Esophagus muscularis mucosa (tissue), 4 donors: ENCODE results near the gene GPR32.

Source experiments
- CTCF ChIP-seq, 3 experiments: fragments of 200-600 bp in 2 of 3; fragments of 450-650 bp in 1 of 3; sonication (generic) in 2 of 3; IDR thresholded peaks; one replicate each; pipeline ENCODE4 v1.5.1; 2017 to 2019; ENCODE audit warnings: antibody characterized with exemption in 3 of 3, mild to moderate bottlenecking in 2 of 3, moderate library complexity in 1 of 3
- EP300 ChIP-seq: sonication (generic); formaldehyde crosslinking; IDR thresholded peaks from one replicate; pipeline ENCODE4 v1.6.1; 2017; ENCODE audit warnings: antibody characterized with exemption
- POLR2A ChIP-seq: fragments of 450-650 bp; IDR thresholded peaks from one replicate; pipeline ENCODE4 v1.6.1; 2017; ENCODE audit warnings: antibody characterized with exemption, moderate library complexity, mild to moderate bottlenecking, low read depth
- POLR2AphosphoS5 ChIP-seq, 2 donors: sonication (generic); formaldehyde crosslinking; IDR thresholded peaks; one replicate each; pipeline ENCODE4 v1.6.1; 2017; ENCODE audit warnings: antibody characterized with exemption in 2 of 2

GRCh38 chr19:50804420-50805272, 34.4 kb downstream of the GPR32 start:
- TF ChIP-seq CTCF (IDR thresholded peaks at IDR 0.05), result peak in 1 of 3 experiments; percentile 8
- TF ChIP-seq POLR2AphosphoS5 (IDR thresholded peaks at IDR 0.05), result peak; percentile 76 to 77
- no peak for TF ChIP-seq POLR2A
- TF ChIP-seq EP300, result no peak
